Esophagus muscularis mucosa (tissue), 4 donors: ENCODE data around the gene PLD1. TPM values are rescaled to one million over a fixed set of nuclear protein-coding genes. Genes with fewer than 3 reads are reported as not detected.

Source experiments
- DNase-seq: peaks from one replicate; pipeline ENCODE4 v3.0.0-alpha.2; 2017; ENCODE audit errors: extremely low spot score
- H3K27ac ChIP-seq, 4 donors: fragments of 200-600 bp; sonication (generic); replicated peaks in 1 of 4; 1 replicate in 3 of 4; 2 replicates in 1 of 4; pipeline ENCODE4 v1.5.1; 2016 to 2019; ENCODE audit warnings: mild to moderate bottlenecking in 1 of 4
- H3K27me3 ChIP-seq, 4 donors: fragments of 200-600 bp; sonication (generic); one replicate each; pipeline versions ENCODE4 v1.5.1 to v1.6.0; 2016 to 2019
- H3K36me3 ChIP-seq, 4 donors: fragments of 200-600 bp; sonication (generic); one replicate each; pipeline ENCODE4 v1.5.1; 2016 to 2019
- H3K4me1 ChIP-seq, 4 donors: fragments of 200-600 bp; sonication (generic); one replicate each; pipeline ENCODE4 v1.5.1; 2016 to 2019
- H3K4me3 ChIP-seq, 4 donors: fragments of 200-600 bp; sonication (generic); 1 replicate in 2 of 4; 2 replicates in 2 of 4; pipeline ENCODE4 v1.5.1; 2016 to 2019; ENCODE audit warnings: mild to moderate bottlenecking in 4 of 4, moderate library complexity in 1 of 4
- H3K9me3 ChIP-seq, 4 donors: fragments of 200-600 bp; sonication (generic); 1 replicate in 3 of 4; 2 replicates in 1 of 4; pipeline ENCODE4 v1.5.1; 2016 to 2019
- CTCF ChIP-seq, 3 experiments: fragments of 200-600 bp in 2 of 3; fragments of 450-650 bp in 1 of 3; sonication (generic) in 2 of 3; IDR thresholded peaks; one replicate each; pipeline ENCODE4 v1.5.1; 2017 to 2019; ENCODE audit warnings: antibody characterized with exemption in 3 of 3, mild to moderate bottlenecking in 2 of 3, moderate library complexity in 1 of 3
- EP300 ChIP-seq: sonication (generic); formaldehyde crosslinking; IDR thresholded peaks from one replicate; pipeline ENCODE4 v1.6.1; 2017; ENCODE audit warnings: antibody characterized with exemption
- POLR2A ChIP-seq: fragments of 450-650 bp; IDR thresholded peaks from one replicate; pipeline ENCODE4 v1.6.1; 2017; ENCODE audit warnings: antibody characterized with exemption, moderate library complexity, mild to moderate bottlenecking, low read depth
- POLR2AphosphoS5 ChIP-seq, 2 donors: sonication (generic); formaldehyde crosslinking; IDR thresholded peaks; one replicate each; pipeline ENCODE4 v1.6.1; 2017; ENCODE audit warnings: antibody characterized with exemption in 2 of 2
- WGBS: methylation state at CpG from one replicate; pipeline ENCODE4 v1.1.5; 2018; 5-methylcytosine and 5-hydroxymethylcytosine counted together
- intact Hi-C: fragments of 100-400 bp; cut with DNase I; formaldehyde crosslinking; loops from one replicate; pipeline ENCODE4 v1.15.1; 2023
- total RNA-seq, 4 donors: library from RNA; depleted of rRNA; stranded (reverse); fragments of >200 nt; gene quantifications; one replicate each; pipeline versions ENCODE4 v1.1.0 to v1.2.1, GENCODE V29; 2016

PLD1 gene
- total RNA-seq, 4 donors from 2014 or later: 12.4 to 21.1 (median 18.5) TPM

- no peak for TF ChIP-seq POLR2A
- TF ChIP-seq POLR2AphosphoS5 (IDR thresholded peaks at IDR 0.05): no peak
- TF ChIP-seq EP300: no peak
- Histone ChIP-seq H3K27ac (no peak overlapping the region), H3K4me3 (no peak overlapping the region), H3K4me1 (peaks cover 0 to 22% (median 6%) of the 10 kb centered on the region in 4 donors), H3K27me3 (no peaks in the 10 kb centered on the region), H3K9me3 (no peaks in the 10 kb centered on the region), H3K36me3 (peaks cover 0 to 53% (median 19%) of the 10 kb centered on the region in 4 donors)
- intact Hi-C loops: no loop called here
- DNase-seq: no peak
- WGBS: 97% methylated on average over 3 of the region's 3 CpGs
These were observed 80.6 kb downstream of the PLD1 start for GRCh38 chr3:171729452-171730334.

- TF ChIP-seq POLR2A: no peak
- no peak for TF ChIP-seq POLR2AphosphoS5 (IDR thresholded peaks at IDR 0.05)
- no peak for TF ChIP-seq CTCF (IDR thresholded peaks at IDR 0.05)
- no peak for TF ChIP-seq EP300
- intact Hi-C loops: no loop called here
- no peak for DNase-seq
- Histone ChIP-seq H3K27ac (no peak overlapping the region), H3K4me1 (peaks cover 0 to 8% (median 0%) of the 10 kb centered on the region in 4 donors), H3K9me3 (no peaks in the 10 kb centered on the region), H3K36me3 (peaks cover 6 to 53% (median 30%) of the 10 kb centered on the region in 4 donors), H3K4me3 (no peak overlapping the region), H3K27me3 (no peaks in the 10 kb centered on the region)
- 82% methylated on average over 3 of the region's 3 CpGs for WGBS
These were observed 83.0 kb downstream of the PLD1 start for GRCh38 chr3:171727288-171727687.

- H3K9me3 ChIP-seq: peaks cover 0 to 9% (median 0%) of the 10 kb centered on the region in 4 donors
- WGBS: 91% methylated on average over 4 of the region's 4 CpGs
- no peak for TF ChIP-seq EP300
- TF ChIP-seq CTCF (IDR thresholded peaks at IDR 0.05): no peak
- TF ChIP-seq POLR2AphosphoS5 (IDR thresholded peaks at IDR 0.05): no peak
- TF ChIP-seq POLR2A: no peak
- H3K27me3 ChIP-seq: no peaks in the 10 kb centered on the region
- H3K4me1 ChIP-seq: no peaks in the 10 kb centered on the region
- intact Hi-C loops: no loop called here
- H3K36me3 ChIP-seq: peaks cover 6 to 54% (median 19%) of the 10 kb centered on the region in 4 donors
- no peak for DNase-seq
- no peak overlapping the region for H3K27ac ChIP-seq
- H3K4me3 ChIP-seq: no peak overlapping the region
These were observed 91.6 kb downstream of the PLD1 start for GRCh38 chr3:171718493-171719185.

- Histone ChIP-seq H3K9me3 (peaks cover 0 to 9% (median 0%) of the 10 kb centered on the region in 4 donors), H3K36me3 (peaks cover 0 to 64% (median 27%) of the 10 kb centered on the region in 4 donors), H3K4me3 (no peak overlapping the region), H3K4me1 (no peaks in the 10 kb centered on the region), H3K27me3 (no peaks in the 10 kb centered on the region), H3K27ac (no peak overlapping the region)
- TF ChIP-seq CTCF (IDR thresholded peaks at IDR 0.05) (no peak), EP300 (no peak), POLR2A (no peak), POLR2AphosphoS5 (IDR thresholded peaks at IDR 0.05) (no peak)
- 98% methylated on average over 2 of the region's 2 CpGs for WGBS
- DNase-seq: no peak
- intact Hi-C loops: no loop called here
These were observed 95.1 kb downstream of the PLD1 start for GRCh38 chr3:171715155-171715554.
